ENCODE data around the gene AP2A2.

AP2A2 gene

GRCh38 chr11:986270-986951 is 60.7 kb downstream of the AP2A2 start:
- no peak overlapping the region for H3K4me3 ChIP-seq (ENCODE audit: low read depth, low read length)
- no peak for DNase-seq (ENCODE audit: low read depth)

DNA sequence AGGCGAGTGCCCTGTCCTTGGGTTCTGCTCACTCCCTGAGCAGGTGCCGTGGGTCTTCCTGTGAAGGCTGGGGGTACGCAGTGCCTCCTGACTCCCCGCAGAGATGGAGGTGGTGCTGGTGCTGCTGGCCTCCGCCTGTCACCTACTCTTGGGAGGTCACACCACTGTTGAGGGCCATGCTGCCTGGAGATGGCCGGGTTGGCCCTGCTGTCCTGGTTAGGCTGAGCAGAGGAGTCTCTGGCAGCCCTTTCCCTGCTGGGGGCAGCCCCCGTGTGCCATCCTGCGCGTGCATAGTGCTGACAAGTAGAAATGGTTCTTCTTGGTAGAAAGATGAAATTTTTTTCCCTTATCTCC is 61.3 kb downstream of the AP2A2 start:
- no peak for DNase-seq (ENCODE audit: low read depth)
- no peak overlapping the region for H3K4me3 ChIP-seq (ENCODE audit: low read depth, low read length)

GRCh38 chr11:987671-988070 is 62.0 kb downstream of the AP2A2 start:
- no peak for DNase-seq (ENCODE audit: low read depth)

GRCh38 chr11:990101-990500 is 64.4 kb downstream of the AP2A2 start:
- no peak for DNase-seq (ENCODE audit: low read depth)
- H3K4me3 ChIP-seq (ENCODE audit: low read depth, low read length), result no peak overlapping the region

More at GRCh38 chr11:987671-988070, 62.0 kb downstream of the AP2A2 start:
- no peak overlapping the region for H3K4me3 ChIP-seq (ENCODE audit: low read depth, low read length)

DNA sequence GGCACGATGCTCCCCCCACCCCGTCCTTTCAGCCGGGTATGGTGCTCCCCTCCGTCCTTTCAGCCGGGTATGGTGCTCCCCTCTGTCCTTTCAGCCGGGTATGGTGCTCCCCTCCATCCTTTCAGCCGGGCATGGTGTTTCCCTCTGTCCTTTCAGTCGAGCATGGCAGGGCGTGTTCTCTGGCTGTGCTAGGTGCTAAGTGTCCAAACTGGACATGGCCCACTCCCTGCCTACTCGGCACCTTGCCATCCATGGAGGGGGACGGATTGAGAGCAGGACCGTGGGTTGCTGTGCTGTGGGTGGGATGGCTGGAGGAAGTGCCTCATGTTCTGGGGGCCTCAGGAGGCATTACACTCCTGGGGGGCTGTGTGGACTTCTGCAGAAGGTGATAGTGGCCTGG is 65.4 kb downstream of the AP2A2 start:
- no peak overlapping the region for H3K4me3 ChIP-seq (ENCODE audit: low read depth, low read length)

DNA sequence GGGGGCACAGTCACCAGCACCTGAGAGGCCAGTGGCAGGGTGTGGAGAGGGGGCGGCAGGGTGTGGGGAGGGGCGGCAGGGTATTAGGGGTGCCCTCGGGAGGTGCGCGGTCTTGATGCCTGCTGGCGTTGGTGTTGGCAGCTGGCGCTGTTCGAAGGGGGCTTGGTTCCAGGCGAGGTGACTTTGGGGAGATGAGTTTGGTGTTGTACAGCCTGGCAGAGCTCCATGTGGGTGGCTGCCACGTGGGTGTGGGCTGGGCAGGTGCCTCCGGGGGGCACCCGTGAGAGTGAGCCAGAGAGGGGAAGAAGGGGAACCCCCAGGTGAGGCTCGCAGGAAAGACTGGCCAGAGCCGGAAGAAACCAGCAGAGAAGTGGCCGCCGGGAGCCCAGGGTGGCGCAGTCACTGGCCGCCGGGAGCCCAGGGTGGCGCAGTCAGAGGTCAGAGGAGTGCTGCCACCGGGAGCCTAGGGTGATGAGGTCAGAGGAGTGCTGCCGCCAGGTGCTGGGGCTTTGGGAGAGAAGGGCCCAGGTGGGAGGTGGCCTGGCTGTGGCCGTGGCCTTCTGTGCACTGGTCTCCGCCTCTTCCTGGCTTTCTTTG is 66.1 kb downstream of the AP2A2 start:
- no peak overlapping the region for H3K4me3 ChIP-seq (ENCODE audit: low read depth, low read length)
- DNase-seq (ENCODE audit: low read depth), result no peak

More for the DNA sequence above, 65.4 kb downstream of the AP2A2 start:
- DNase-seq (ENCODE audit: low read depth), result no peak

GRCh38 chr11:992577-992976 is 66.9 kb downstream of the AP2A2 start:
- no peak overlapping the region for H3K4me3 ChIP-seq (ENCODE audit: low read depth, low read length)
- DNase-seq (ENCODE audit: low read depth), result no peak

GRCh38 chr11:993632-994167 is 68.0 kb downstream of the AP2A2 start:
- H3K4me3 ChIP-seq (ENCODE audit: low read depth, low read length), result no peak overlapping the region
- no peak for DNase-seq (ENCODE audit: low read depth)

- no peak for DNase-seq (ENCODE audit: low read depth)
Measured at GRCh38 chr11:995044-995751, 69.5 kb downstream of the AP2A2 start.

GRCh38 chr11:995752-996420 is 70.2 kb downstream of the AP2A2 start:
- H3K4me3 ChIP-seq (ENCODE audit: low read depth, low read length), result no peak overlapping the region
- no peak for DNase-seq (ENCODE audit: low read depth)

More at GRCh38 chr11:995044-995751, 69.5 kb downstream of the AP2A2 start:
- no peak overlapping the region for H3K4me3 ChIP-seq (ENCODE audit: low read depth, low read length)

DNA sequence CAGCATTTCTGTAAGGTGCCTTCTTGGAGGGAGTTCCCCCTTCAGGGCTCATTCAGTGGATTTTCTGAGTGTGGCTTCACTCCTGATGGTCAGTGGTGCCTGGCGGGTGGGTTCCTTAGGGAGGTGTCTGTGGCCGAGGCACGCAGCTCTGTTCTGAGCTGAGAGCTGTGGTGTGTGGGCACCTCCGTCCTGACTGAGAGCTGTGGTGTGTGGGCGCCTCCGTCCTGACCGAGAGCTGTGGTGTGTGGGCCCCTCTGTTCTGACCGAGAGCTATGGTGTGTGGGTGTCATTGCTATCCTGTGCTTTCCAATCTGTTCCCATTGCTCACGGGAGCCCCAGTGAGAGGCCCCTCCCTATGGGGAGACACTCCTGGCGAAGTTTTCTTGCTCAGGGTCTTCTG is 71.0 kb downstream of the AP2A2 start:
- H3K4me3 ChIP-seq (ENCODE audit: low read depth, low read length), result no peak overlapping the region

DNA sequence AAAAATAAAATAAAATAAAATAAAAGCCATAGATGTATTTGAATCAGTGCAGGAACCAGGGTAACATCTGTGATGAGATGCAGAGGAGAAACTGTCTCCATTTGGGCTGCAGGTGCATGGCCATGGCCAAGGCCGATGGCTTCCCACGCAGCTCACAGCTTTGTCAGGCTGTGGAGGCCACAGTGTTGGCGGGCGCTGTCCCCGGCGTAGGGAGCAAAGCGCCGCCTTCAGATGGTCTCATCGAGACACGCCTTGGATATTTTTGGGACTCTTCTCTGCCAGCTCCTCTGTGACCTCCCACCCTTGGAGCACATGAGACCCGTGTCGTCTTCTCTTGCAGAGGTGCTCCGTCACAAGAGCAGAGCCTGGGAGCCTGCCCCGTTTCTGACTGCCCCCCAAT is 72.2 kb downstream of the AP2A2 start:
- H3K4me3 ChIP-seq (ENCODE audit: low read depth, low read length), result no peak overlapping the region
- no peak for DNase-seq (ENCODE audit: low read depth)

More for the DNA sequence above, 71.0 kb downstream of the AP2A2 start:
- DNase-seq (ENCODE audit: low read depth), result no peak

DNA sequence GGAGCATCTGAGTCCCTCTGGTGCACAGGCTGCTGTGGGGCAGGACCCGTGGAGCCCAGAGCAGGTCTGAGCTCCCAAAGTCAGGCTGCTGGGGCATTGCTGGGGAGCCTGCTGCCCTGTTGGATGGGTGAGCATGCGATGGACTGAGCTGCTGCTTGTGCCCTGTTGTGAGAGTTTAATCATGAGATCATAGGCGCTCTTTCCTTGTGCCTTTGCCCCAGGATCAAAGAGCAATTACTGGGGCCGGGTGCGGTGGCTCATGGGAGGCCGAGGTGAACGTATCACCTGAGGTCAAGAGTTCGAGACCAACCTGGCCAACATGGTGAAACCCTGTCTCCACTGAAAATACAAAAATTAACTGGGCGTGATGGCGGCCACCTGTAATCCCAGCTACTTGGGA is 73.3 kb downstream of the AP2A2 start:
- no peak for DNase-seq (ENCODE audit: low read depth)
- no peak overlapping the region for H3K4me3 ChIP-seq (ENCODE audit: low read depth, low read length)

DNA sequence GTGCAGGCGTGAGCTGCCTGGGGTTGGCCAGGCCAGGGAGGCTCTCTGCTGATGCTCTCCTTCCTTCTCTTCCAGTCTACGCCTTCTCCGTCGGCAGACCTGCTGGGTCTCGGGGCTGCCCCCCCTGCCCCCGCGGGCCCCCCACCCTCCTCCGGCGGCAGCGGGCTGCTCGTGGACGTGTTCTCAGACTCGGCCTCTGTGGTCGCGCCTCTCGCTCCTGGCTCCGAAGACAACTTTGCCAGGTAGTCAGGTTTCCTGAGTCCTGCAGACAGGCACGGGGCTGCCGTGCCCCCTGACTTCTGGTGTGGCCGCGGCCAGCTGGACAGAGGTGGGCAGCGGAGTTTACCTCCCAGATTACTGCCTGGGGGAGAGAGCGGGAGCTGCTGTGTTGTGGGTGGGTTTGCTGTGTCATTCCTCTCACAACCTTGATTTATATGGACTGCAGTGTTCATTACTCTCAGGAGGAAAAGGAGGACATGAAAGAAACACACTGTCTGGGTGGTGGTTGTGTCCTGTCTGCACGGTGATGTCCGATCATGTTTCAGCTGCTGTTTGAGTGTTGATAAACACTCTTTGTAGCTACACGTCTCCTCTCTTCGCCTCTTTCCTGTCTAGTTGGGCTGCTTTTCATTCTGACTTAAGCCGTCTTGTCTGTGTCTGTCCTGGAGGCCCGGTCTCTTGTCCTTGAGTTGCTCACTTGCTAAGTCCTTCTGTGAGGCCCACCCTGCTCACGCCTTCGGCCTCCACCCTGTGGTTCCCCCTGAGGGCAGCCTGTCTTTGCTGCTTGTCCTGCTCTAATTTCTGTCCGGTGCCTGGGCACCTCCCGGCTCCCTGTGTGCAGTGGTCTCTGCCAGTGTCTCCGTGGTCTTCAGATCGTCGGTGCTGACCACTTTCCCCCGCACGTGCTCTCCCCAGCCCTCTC is 74.9 kb downstream of the AP2A2 start:
- DNase-seq (ENCODE audit: low read depth), result no peak
- no peak overlapping the region for H3K4me3 ChIP-seq (ENCODE audit: low read depth, low read length)

DNA sequence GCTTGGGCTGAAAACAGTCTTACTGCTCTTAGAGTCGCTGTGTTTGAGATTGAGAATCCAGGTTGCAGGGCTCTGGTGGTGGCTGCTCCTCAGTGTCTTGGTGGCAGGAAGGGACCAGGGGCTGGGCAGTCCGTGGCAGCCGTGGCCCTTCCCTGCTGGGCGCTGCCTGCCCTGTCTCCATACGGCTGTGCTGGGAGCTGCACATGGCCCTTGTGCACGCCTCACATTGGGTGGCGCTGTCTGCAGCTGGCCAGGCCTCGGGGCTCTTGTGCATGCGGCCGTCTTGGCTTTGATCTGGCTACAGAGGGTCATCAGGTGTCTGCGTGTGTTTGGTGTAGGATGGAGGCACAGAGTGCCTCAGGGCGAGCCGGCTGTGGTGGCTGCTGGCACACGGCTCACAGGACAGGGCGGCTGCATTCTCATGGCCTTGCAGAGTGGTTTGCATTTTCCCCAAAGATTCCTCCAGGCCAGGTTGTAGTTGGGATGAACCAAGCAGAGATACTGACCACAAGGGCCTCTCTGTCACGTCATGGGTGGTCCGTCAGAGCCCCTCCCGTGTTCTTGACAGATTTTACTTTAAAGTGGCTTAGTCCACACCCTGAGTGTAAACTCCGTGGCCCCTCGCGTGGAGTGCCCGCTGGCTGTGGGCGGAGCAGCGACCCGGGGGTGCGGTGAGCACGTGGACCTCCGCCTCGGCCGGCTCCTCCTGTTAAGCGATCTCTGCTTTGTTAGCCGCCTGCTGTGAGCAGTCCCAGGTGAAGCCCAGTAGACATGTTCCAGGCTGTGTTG is 76.1 kb downstream of the AP2A2 start:
- H3K4me3 ChIP-seq (ENCODE audit: low read depth, low read length), result no peak overlapping the region
- DNase-seq (ENCODE audit: low read depth), result no peak

- DNase-seq (ENCODE audit: low read depth), result no peak
- no peak overlapping the region for H3K4me3 ChIP-seq (ENCODE audit: low read depth, low read length)
Measured at GRCh38 chr11:1002406-1002984, 76.8 kb downstream of the AP2A2 start.

- no peak for DNase-seq (ENCODE audit: low read depth)
Measured at GRCh38 chr11:1003159-1003558, 77.5 kb downstream of the AP2A2 start.

DNA sequence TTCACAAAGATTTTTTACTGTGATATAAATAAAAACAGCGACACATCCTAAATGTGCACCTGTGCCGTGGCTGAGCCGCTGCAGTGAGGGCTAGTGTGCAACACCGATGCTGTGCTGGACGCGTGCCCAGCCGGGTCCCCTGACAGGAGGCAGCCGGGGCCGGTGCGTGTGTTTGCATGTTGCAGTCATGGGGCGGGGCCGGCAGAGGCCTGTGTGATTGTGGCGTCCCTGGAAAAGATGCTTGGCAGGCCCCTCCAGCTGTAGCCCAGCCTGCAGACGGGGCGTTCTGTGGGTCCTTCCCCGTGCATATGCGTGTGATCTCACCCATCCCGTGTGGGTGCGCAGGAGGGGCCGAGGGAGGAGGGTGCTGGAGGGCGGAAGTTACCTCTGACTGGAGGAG is 80.3 kb downstream of the AP2A2 start:
- H3K4me3 ChIP-seq (ENCODE audit: low read depth, low read length), result no peak overlapping the region
- DNase-seq (ENCODE audit: low read depth), result peak; percentile 20

More at GRCh38 chr11:1003159-1003558, 77.5 kb downstream of the AP2A2 start:
- H3K4me3 ChIP-seq (ENCODE audit: low read depth, low read length), result no peak overlapping the region

Data from skeletal muscle cell (primary cell).